Adrenal gland (tissue), 5 donors: ENCODE results near the gene TENM4.

Experiments used
- POLR2A ChIP-seq, 2 donors: fragments of 450-650 bp; IDR thresholded peaks; one replicate each; pipeline ENCODE4 v1.6.1; 2017; ENCODE audit warnings: antibody characterized with exemption in 2 of 2, mild to moderate bottlenecking in 2 of 2, moderate library complexity in 1 of 2
- TF ChIP-seq, protein P1 (sequence below), 6 experiments: fragments of 450-650 bp in 4 of 6; fragments of 200-600 bp in 2 of 6; sonication (generic) in 1 of 6; IDR thresholded peaks; 1 replicate in 5 of 6; 2 replicates in 1 of 6; pipeline versions ENCODE4 v1.5.1 to v1.8.0; 2016 to 2021; ENCODE audit warnings: antibody characterized with exemption in 6 of 6, mild to moderate bottlenecking in 2 of 6, moderate library complexity in 1 of 6
- donor health status: DM: no; HTN: no; CAD: no.

DNA sequence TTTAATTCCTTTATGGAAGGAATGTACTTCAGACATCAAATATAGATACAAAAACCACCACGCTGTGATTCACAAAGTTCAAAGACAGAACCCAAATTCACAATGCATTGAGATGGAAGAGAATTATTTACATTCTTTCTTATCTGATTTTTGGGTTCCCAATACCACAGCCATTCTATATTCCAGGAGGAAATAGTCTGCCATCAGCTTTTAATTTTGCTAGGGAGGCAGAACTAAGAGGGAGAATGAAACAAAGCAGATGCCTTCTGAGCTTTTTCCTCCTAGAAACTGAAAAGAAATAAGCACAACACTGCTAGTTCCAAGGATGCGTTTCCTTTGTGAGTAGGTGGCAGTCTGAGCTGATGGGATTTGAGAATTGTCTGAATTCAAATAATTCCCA is 583.1 kb downstream of the TENM4 start:
- TF ChIP-seq, protein P1, sequence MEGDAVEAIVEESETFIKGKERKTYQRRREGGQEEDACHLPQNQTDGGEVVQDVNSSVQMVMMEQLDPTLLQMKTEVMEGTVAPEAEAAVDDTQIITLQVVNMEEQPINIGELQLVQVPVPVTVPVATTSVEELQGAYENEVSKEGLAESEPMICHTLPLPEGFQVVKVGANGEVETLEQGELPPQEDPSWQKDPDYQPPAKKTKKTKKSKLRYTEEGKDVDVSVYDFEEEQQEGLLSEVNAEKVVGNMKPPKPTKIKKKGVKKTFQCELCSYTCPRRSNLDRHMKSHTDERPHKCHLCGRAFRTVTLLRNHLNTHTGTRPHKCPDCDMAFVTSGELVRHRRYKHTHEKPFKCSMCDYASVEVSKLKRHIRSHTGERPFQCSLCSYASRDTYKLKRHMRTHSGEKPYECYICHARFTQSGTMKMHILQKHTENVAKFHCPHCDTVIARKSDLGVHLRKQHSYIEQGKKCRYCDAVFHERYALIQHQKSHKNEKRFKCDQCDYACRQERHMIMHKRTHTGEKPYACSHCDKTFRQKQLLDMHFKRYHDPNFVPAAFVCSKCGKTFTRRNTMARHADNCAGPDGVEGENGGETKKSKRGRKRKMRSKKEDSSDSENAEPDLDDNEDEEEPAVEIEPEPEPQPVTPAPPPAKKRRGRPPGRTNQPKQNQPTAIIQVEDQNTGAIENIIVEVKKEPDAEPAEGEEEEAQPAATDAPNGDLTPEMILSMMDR (IDR thresholded peaks at IDR 0.05) = no peak
- no peak for TF ChIP-seq POLR2A (IDR thresholded peaks at IDR 0.05)
